Testis (tissue), 2 donors: Measurements from ENCODE around the gene RPTOR.

ENCODE experiments used
- POLR2A ChIP-seq: fragments of 450-650 bp; IDR thresholded peaks from one replicate; pipeline ENCODE4 v1.6.1; 2017; ENCODE audit warnings: antibody characterized with exemption, mild to moderate bottlenecking, moderate library complexity
- TF ChIP-seq, protein P1 (sequence below), 3 experiments: fragments of 450-650 bp in 2 of 3; fragments of 200-600 bp in 1 of 3; sonication (generic) in 1 of 3; IDR thresholded peaks; one replicate each; pipeline ENCODE4 v1.5.1; 2016 to 2019; ENCODE audit warnings: antibody characterized with exemption in 3 of 3, mild to moderate bottlenecking in 2 of 3, moderate library complexity in 1 of 3

DNA sequence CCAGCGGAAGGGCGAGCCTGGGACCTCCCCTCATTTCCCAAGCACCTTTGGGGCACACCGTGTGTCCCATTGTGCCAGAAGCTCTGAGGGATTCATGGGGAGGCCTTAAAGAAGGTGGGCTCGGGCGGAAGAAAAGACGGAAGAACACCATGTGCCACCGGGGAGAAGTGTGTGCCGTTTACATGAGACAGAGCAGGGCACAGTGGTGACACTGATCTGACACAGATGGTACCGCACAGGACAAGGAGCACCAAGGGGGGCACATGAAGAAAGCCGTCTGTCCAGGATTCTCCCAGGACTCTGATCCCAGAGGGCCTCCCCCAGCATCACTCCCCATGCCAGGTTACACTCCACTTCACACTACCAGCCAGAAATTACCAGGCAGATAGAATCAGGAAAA lies 318.3 kb downstream of the RPTOR start:
- TF ChIP-seq, protein P1, sequence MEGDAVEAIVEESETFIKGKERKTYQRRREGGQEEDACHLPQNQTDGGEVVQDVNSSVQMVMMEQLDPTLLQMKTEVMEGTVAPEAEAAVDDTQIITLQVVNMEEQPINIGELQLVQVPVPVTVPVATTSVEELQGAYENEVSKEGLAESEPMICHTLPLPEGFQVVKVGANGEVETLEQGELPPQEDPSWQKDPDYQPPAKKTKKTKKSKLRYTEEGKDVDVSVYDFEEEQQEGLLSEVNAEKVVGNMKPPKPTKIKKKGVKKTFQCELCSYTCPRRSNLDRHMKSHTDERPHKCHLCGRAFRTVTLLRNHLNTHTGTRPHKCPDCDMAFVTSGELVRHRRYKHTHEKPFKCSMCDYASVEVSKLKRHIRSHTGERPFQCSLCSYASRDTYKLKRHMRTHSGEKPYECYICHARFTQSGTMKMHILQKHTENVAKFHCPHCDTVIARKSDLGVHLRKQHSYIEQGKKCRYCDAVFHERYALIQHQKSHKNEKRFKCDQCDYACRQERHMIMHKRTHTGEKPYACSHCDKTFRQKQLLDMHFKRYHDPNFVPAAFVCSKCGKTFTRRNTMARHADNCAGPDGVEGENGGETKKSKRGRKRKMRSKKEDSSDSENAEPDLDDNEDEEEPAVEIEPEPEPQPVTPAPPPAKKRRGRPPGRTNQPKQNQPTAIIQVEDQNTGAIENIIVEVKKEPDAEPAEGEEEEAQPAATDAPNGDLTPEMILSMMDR (IDR thresholded peaks at IDR 0.05) = no peak
- no peak for TF ChIP-seq POLR2A
